ENCODE data around the gene TRPM3.

- TF ChIP-seq CTCF (IDR thresholded peaks at IDR 0.05 in 8 of 11, conservative IDR thresholded peaks at IDR 0.05 in 3 of 11), result no peak
- no peak for TF ChIP-seq POLR2AphosphoS5 (IDR thresholded peaks at IDR 0.05)
- TF ChIP-seq POLR2A (IDR thresholded peaks at IDR 0.05), result no peak
Measured at GRCh38 chr9:71025201-71025600, 96.2 kb downstream of the TRPM3 start.

Measured in spleen (tissue), 7 donors.